Medulla oblongata (tissue), 1 donor: ENCODE results near the gene SAP30BP.

ENCODE experiments used
- DNase-seq: peaks from one replicate; pipeline ENCODE4 v3.0.0-alpha.2; 2015; ENCODE audit errors: extremely low spot score

The SAP30BP gene

DNA sequence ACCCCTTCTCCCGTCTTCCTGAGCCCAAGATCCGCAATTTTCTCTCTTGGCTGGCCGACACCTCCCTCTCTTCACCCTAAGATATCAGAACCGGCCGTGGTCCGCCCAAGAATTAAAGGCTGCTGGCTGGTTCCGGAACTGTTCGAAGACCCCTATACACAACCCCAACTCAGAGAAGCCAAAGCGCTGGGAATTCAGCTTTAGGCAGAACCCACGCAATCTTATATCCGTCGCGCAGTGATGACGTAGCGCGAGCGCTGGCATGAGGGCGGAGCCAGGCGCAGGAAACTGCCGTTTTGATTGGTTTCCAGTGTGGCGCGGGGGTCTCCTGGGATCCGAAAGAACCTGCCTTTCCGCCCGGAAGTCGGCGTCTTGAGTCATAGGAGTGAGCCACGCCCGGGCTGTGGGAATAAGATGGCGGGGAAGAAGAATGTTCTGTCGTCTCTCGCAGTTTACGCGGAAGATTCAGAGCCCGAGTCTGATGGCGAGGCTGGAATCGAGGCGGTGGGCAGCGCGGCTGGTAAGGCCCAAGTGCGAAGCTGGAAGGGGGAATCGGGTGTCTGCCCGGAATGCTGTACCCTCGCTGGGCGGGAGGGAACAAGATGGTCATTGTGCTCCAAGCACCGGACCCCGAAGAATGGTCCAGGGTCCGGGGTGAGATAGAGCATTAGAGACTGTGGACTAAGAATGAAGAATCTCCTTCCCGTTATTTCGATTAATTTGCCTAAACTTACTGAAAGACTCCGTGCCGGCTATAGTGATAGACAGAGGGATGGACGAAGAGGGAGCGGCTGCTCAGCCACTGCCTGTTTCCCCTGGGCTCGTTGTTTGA is at the start of gene SAP30BP, which contains the start of gene RECQL5:
Gene SAP30BP (plus strand): TSS at position 380 of the 832 bp plus-strand sequence. CDS start 35 bp downstream, at position 415.
Gene RECQL5 (minus strand): TSS at position 196 of the 832 bp plus-strand sequence. CDS start 597 bp downstream, outside the sequence.
- DNase-seq, result peak; percentile 99

DNA sequence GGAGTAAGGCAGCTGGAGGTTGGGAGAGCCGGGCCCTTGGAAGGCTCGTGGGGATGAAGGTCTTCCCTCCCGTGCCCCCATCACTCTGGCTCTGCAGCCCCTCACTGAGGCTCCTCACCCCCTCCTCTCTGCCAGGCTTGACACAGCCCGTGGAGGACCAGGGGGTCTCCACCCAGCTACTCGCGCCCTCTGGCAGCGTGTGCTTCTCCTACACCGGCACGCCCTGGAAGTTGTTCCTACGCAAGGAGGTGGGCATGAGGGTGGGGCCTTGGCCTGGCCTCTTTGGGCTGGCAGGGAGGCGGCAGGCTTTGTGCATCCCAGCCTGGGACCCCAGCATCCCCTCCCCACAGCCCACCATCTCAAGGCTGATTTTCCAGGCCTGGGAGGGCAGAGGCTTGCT is 49.5 kb upstream of the SAP30BP start:
- no peak for DNase-seq

DNA sequence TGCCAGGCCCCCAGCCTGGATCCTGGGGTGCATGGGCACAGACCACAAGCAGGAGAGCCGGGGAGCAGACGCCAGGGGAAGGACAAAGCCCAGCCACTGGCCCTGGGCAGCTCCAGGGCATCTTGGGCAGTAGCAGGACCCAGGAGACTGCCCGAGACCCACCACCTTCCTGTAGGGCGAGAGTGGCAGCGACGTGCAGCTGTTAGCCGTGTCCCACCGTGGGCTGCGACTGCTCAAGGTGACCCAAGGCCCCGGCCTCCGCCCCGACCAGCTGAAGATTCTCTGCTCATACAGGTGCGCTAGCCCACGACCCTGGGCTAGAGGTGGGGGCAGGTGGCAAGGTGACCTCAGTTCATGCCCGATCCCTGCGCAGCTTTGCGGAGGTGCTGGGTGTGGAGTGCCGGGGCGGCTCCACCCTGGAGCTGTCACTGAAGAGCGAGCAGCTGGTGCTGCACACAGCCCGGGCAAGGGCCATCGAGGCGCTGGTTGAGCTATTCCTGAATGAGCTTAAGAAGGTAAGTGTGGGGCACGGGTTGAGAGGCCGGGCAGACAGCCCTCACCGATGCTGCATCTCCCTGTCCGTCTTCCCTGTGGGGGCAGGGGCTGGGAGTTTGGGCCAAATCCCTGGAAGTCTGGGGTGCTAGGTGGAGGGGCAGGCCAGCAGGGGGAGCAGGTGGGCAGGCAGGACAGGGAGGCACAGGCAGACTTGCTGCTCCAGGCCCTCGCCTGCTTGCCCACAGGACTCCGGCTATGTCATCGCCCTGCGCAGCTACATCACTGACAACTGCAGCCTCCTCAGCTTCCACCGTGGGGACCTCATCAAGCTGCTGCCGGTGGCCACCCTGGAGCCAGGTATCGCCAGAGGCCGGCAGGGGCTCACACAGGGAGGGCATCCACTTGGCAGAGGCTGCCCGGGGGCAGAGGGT is 47.4 kb upstream of the SAP30BP start:
- no peak for DNase-seq

DNA sequence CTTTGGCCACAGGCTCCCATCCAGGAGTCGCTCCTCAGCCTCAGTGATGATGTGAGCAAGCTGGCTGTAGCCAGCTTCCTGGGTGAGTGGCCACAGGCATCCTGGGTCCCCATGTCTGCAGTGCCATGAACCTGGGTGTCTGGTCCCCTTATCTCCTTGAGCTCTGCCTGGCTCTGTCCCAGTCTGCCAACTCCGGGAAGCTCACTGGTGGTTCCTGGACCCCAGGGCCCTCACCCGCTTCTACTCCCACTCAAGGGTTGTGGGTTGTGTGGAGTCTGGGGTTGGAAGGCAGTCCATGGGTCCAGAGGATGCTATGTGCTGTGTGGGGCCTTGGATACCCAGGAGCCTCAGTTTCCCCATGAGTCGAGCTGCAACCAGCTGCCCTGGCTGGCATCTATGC is 45.6 kb upstream of the SAP30BP start:
- no peak for DNase-seq

DNA sequence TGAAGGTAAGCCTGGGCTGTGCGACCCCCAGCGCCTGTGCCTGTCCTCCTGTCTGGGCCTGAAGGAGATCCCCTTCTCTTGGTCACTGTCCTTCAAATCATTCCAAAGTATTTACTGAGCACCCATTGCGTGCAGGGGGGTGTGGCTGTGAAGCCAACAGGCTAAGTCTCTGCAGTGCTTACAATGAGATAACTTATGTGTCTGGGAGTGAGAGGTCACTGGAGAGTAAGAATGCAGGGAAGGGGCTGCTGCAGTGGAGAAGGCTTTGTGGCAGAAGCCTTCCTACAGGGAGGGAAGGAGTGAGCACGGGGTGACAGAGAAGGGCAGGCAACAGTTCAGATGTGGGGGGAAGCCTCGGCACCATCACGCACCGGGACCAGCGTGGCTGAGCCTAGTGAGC is 45.1 kb upstream of the SAP30BP start:
- DNase-seq, result no peak

DNA sequence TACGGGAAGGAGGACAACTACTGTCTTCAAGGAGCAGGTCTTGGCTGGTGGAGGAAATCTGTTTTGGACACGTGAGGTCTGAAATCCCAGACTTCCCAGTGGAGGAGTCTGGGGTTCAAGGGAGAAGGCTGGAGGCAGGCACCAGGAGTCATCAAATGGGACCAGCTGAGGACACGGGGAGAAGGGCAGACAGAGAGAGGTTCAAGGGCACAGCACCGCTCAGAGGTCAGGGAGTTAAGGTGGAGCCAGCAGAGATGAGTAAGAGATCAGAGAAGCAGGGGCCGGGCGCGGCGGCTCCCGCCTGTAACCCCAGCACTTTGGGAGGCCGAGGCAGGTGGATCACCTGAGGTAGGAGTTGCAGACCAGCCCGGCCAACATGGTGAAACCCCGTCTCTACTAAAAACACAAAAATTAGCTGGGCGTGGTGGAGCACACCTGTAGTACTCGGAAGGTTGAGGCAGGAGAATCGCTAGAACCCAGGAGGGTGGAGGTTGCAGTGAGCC is 44.3 kb upstream of the SAP30BP start:
- DNase-seq, result no peak

DNA sequence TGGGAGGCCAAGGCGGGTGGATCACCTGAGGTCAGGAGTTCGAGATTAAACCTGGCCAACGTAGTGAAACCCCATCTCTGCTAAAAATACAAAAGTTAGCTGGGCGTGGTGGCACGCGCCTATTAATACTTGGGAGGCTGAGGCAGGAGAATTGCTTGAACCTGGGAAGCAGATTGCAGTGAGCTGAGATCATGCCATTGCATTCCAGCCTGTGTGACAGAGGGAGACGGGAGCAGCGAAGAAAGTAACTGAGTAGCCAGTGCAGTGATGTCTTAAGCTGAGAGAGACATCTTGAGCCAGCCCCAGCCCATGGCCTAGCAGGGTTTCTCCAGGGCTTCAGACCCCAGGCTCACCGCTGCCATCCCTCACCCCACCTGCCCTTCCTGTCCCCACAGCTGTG is 43.8 kb upstream of the SAP30BP start:
- DNase-seq, result no peak

DNA sequence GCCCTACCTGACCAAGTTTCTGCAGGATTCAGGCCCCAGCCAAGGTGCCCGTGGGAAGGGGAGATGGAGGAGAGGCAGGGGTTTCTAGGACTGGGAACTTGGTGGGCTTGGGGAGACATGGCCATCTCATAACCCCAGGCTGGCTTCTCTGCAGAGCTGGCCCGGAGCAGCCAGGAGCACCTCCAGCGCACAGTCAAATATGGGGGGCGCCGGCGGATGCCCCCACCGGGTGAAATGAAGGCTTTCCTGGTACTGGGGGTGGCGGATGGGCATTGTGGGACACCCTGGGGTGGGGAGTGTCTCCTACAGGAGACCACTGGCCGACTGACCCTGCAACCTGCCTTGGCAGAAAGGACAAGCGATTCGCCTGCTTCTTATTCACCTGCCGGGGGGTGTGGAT is 43.1 kb upstream of the SAP30BP start:
- DNase-seq, result no peak

DNA sequence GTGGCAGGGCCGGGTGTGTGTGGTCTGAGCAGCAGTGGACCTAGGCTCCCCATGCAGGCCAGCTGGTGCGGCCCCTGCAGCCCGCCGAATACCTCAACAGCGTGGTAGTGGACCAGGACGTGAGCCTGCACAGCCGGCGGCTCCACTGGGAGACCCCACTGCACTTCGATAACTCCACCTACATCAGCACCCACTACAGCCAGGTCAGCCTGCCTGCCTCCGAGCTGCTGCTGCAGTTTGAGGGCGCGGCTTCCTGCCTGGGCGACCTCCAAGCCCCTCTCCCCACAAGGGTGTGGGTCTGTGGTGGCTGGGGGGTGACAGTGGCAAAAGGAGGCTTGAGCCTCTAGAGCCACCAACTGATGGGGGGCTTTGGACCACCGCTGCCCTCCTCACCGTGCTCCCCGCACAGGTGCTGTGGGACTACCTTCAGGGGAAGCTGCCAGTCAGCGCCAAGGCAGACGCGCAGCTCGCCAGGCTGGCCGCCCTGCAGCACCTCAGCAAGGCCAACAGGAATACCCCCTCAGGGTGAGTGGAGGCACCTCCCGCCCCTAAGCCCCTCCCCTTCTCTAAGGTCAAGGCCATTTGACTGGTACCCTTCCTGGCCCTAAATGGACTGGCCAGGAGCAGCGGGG is 42.3 kb upstream of the SAP30BP start:
- no peak for DNase-seq

DNA sequence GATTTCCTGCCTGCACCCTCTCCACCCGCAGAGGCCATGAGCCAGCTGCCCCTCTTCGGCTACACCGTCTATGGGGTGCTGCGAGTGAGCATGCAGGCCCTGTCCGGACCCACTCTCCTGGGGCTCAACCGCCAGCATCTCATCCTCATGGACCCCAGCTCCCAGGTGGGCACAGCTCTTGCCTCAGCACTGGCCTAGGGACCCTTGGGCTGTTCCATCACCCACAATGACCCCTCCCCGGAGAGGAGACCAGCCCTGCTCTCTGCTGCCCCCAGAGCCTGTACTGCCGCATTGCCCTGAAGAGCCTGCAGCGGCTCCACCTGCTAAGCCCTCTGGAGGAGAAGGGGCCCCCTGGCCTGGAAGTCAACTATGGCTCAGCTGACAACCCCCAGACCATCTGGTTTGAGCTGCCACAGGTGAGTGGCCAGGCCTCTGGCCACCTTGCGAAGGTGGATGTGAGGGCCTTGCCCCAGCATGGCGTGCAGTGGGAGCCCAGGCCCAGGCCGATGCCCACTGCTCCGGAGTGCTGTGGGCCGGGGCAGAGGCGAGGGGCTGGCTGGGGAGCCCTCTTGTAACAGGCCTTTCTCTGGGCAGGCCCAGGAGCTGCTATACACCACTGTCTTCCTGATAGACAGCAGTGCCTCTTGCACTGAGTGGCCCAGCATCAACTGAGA is 41.2 kb upstream of the SAP30BP start:
- no peak for DNase-seq

DNA sequence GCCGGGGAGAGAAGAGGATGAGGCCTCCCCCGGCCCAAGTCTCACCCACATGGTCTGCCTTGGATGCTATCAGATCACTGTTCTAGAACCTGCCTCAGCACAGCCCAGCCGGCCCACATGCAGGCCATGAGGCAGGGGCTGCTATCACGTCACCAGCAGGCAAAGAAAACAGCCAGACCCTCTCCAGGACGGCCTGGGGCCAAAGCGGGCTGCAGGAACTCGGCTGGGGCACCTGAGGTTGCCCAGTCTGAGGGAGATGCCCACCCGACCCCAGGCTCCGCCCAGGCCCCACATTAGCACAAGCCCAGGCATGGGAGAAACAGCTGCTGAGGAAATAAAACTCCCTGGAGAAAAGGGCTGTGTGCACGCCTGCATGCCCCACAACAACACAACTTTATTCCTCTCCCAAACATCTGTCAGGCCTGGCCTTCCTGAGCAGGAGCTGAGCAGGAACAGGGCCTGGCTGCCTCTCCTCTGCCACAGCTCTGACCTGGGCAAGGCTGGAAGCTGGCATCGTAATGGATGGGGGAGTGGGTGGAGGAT is 40.6 kb upstream of the SAP30BP start:
- no peak for DNase-seq

DNA sequence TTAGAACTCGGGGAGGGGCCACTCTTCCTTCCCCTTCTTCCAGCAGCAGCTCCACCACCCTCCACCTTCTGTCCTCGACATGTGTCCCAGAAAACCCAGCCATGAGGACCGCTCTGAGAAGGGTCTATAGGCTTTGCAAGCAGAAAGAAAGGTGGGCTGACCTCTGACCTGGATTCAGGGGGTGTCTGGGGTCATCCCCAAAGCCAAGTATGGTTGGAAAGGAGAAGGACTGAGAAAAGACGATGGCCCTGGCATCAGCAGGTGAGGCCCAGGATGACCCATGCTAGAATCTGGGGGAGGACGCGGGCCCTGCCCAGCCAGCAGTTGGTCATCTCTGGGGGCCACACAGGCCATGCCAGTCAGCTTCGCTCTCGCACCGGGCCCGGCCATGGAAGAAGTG is 40.0 kb upstream of the SAP30BP start:
- no peak for DNase-seq

DNA sequence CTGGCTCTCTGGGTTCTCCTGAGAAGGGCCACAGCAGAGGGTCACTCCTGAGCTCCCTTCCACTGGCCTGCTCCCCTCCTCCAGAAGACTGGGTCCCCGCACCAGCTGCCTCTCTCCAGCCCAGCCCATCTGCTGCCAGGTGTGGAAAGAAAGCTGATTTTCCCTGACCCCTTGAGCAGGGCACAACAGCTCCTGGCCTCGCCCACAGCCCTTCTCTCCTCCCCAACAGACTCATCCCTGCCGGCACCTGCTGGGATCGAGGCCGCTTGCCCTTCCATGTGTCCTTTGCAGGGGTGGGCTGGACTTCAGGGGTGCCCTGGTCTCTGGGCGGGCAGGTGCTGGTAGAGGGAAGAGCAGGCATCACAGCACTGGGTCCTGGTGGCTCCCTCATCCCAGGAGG is 38.7 kb upstream of the SAP30BP start:
- no peak for DNase-seq

DNA sequence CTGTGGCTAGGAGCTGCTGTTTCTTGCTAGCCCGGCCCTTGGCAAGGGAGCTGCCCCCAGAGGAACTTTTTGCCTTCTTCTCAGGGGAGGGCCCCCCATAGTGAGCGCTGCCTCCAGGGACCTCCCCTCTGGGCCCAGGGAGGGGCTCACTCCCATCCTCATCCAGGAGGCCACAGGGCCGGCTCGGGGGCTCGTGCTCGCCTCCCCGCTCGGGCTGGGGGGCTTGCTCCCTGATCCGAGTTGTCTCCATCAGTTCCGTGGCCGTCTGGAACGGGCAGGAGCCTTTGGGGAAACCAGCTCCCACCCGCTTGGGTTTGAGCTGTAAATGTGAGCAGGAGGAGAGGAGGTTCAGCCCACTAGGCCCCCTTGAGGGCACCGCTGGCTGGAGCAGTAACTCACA is 38.0 kb upstream of the SAP30BP start:
- DNase-seq, result no peak

DNA sequence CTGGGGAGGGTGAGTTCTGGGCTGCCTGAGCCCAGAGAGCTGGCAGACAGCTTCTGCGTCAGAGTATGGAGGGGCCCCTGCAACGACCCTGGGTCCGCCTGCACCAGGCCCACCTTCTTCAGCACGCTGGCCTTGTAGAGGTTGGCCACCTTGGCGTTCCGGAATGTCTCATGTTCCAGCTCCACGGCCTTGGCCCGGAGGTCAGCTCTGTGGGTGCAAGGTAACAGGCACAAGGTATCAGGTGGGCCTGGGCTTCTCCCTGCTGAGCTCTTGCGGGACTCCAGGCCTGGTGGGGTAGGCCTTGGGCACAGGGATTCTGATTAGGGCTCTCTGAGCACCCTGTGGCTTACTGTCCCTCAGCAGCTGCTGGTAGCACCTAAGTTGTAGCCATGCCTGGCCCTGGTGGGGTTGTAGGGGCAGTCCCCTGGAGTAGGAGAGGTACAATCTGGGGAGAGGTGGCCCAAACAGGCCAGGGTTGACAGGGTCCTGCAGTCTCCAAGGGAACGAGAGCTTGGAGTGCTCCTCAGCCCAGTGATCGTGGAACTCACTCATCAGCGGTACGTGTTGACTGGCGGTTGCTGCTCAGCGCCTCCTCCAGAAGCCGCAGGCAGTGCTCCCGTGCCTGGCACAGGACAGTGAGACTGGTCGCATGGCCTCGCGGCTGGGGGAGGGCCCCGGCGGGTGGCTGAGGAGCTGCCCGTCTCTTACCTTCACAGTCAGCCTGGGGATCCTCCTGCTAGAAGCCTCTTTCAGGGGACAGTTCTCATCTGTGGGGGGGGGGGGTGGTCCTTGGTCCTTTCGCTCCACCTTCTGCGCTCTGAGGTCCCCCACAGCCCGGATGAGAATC is 36.8 kb upstream of the SAP30BP start:
- no peak for DNase-seq

DNA sequence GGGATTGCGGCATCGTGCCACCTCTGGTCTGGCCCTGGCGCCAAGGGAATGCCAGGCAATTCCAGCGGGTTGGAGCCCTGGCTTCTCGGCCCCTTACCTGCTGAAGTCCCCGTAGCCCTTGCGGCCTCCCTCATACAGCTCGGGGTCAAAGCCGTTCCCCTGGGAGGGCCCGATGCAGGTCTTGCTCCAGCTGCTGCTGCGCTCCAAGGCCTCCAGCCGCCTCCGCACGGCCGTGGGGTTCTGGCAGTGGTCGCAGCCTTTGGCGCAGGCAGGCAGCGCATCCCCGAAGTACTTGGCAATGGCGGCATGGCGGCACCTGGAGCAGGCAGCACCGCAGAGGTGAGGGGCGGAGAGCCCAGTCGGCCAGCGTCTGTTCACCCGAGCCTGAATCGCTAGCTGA is 35.8 kb upstream of the SAP30BP start:
- DNase-seq, result no peak

DNA sequence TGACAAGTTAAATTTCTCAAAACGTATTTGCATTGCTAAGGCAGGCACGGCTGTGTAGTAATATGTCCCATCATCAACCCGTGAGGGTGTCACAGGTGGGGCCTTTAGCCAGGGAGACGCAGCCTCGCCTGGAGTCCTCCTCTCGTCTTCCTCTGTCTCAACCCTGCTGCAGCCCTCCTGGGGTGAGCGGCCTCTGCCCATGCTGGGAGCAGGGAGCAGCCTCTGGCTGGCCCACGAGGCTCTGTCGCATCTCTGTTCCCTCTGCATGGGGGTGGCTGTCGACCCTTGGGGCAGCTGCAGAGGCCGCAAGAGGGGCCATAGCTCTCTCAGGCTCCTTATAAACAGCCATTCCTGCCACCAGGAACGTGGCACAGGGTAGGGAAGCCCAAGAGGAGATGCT is 34.7 kb upstream of the SAP30BP start:
- DNase-seq, result no peak

DNA sequence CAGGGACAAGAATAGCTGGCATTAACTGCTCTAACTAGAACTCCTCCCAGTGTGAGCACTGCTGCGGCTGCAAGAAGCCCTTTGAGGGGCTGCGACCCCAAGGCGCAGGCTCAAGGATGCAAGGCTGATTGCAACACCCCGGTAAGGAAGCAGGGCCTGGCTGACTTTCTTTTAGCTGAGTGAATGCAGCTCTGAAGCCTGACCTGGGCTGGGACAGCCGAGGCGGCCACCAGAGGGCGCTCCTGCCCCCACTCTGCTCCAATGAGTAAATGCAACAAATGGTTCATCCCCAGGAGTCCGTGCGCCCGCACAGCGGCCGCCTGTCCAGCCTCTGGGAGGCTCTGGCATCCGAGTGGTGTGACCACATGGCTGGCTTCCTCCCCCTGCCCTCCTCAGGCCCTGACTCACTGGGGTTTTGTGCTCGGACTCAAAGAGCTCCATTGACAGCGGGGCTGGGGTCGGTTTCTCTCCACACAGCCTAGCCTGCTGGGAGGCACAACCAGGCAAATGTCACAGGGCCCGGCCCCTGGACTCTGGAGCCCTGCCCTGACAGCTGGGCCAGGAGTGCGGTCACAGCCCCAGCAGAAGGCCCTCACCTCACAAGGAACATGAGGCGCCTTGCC is 34.2 kb upstream of the SAP30BP start, which contains the start of gene SMIM5:
Gene SMIM5 (plus strand): TSS at position 572 of the 623 bp plus-strand sequence. CDS start 6,768 bp downstream, outside the sequence.
- DNase-seq, result peak; percentile 98
